H9 (cell line): ENCODE results near the gene VTCN1. TPM values are rescaled to one million over a fixed set of nuclear protein-coding genes. Genes with fewer than 3 reads are reported as not detected.

Experiments
- DNase-seq: peaks from one replicate; pipeline ENCODE4 v3.0.0-alpha.2; 2017
- H2AFZ ChIP-seq: one replicate; pipeline ENCODE4 v1.6.1; 2013; ENCODE audit warnings: mild to moderate bottlenecking, low read length, control low read depth, moderate library complexity
- H2AK5ac ChIP-seq: 2 replicates; pipeline ENCODE4 v1.6.1; 2013; ENCODE audit warnings: low read length, control low read depth, mixed read lengths; ENCODE audit not compliant: insufficient read length
- H2BK120ac ChIP-seq: one replicate; pipeline ENCODE4 v1.6.1; 2013; ENCODE audit warnings: low read depth, mild to moderate bottlenecking, low read length, control low read depth, inconsistent platforms; ENCODE audit not compliant: poor library complexity, severe bottlenecking
- H2BK12ac ChIP-seq: 2 replicates; pipeline ENCODE4 v1.6.1; 2013; ENCODE audit warnings: low read length, control low read depth, mixed read lengths, low read depth; ENCODE audit not compliant: insufficient read length
- H2BK15ac ChIP-seq: 2 replicates; pipeline ENCODE4 v1.6.1; 2013; ENCODE audit warnings: low read depth, low read length, control low read depth
- H2BK20ac ChIP-seq: one replicate; pipeline ENCODE4 v1.6.1; 2013; ENCODE audit warnings: low read depth, mild to moderate bottlenecking, low read length, control low read depth, inconsistent platforms; ENCODE audit not compliant: poor library complexity, severe bottlenecking
- H2BK5ac ChIP-seq: 2 replicates; pipeline ENCODE4 v1.6.1; 2013; ENCODE audit warnings: low read length, control low read depth, mixed read lengths; ENCODE audit not compliant: insufficient read length
- H3K14ac ChIP-seq: 2 replicates; pipeline ENCODE4 v1.6.1; 2013; ENCODE audit warnings: low read length, control low read depth; ENCODE audit not compliant: insufficient read depth
- H3K18ac ChIP-seq: 2 replicates; pipeline ENCODE4 v1.6.1; 2013; ENCODE audit warnings: low read depth, mild to moderate bottlenecking, mixed read lengths, low read length, control low read depth; ENCODE audit not compliant: insufficient read length
- H3K23ac ChIP-seq: 2 replicates; pipeline ENCODE4 v1.6.1; 2013; ENCODE audit warnings: low read length, control low read depth, mixed read lengths, low read depth; ENCODE audit not compliant: insufficient read length
- H3K23me2 ChIP-seq: 2 replicates; pipeline ENCODE4 v1.6.1; 2013; ENCODE audit warnings: low read depth, mild to moderate bottlenecking, mixed read lengths, low read length, control low read depth; ENCODE audit not compliant: insufficient read length, poor library complexity, severe bottlenecking
- H3K27ac ChIP-seq: 2 replicates; pipeline ENCODE4 v1.5.1; 2013; ENCODE audit warnings: low read length, control low read depth, mixed read lengths, low read depth; ENCODE audit not compliant: insufficient read length
- H3K27me3 ChIP-seq: 2 replicates; pipeline ENCODE4 v1.6.1; 2013; ENCODE audit warnings: low read length, control low read depth, inconsistent platforms; ENCODE audit not compliant: insufficient read depth
- H3K4ac ChIP-seq: 2 replicates; pipeline ENCODE4 v1.6.1; 2013; ENCODE audit warnings: low read depth, mild to moderate bottlenecking, control low read depth, inconsistent platforms, low read length, moderate library complexity
- H3K4me1 ChIP-seq: 2 replicates; pipeline ENCODE4 v1.6.1; 2013; ENCODE audit warnings: low read length, control low read depth, inconsistent platforms; ENCODE audit not compliant: insufficient read depth
- H3K4me2 ChIP-seq: 2 replicates; pipeline ENCODE4 v1.6.1; 2013; ENCODE audit warnings: low read length, control low read depth, mixed read lengths; ENCODE audit not compliant: insufficient read length, insufficient read depth
- H3K56ac ChIP-seq: 2 replicates; pipeline ENCODE4 v1.6.1; 2013; ENCODE audit warnings: low read depth, mild to moderate bottlenecking, mixed read lengths, low read length, control low read depth; ENCODE audit not compliant: insufficient read length
- H3K79me1 ChIP-seq: 2 replicates; pipeline ENCODE4 v1.6.1; 2013; ENCODE audit warnings: low read depth, mild to moderate bottlenecking, moderate library complexity, low read length, control low read depth, inconsistent platforms; ENCODE audit not compliant: insufficient read depth, poor library complexity, severe bottlenecking
- H3K79me2 ChIP-seq: 2 replicates; pipeline ENCODE4 v1.6.1; 2013; ENCODE audit warnings: low read length, control low read depth, inconsistent platforms; ENCODE audit not compliant: insufficient read depth
- H3K9ac ChIP-seq: 2 replicates; pipeline ENCODE4 v1.6.1; 2013; ENCODE audit warnings: low read length, control low read depth, mixed read lengths; ENCODE audit not compliant: insufficient read length; ENCODE audit errors: extremely low read depth
- H3K9me3 ChIP-seq: one replicate; pipeline ENCODE4 v1.6.1; 2013; ENCODE audit warnings: low read depth, low read length, inconsistent platforms; ENCODE audit not compliant: control insufficient read depth
- H3T11ph ChIP-seq: one replicate; pipeline ENCODE4 v1.6.1; 2013; ENCODE audit warnings: mild to moderate bottlenecking, low read length, control low read depth, inconsistent platforms
- H4K20me1 ChIP-seq: one replicate; pipeline ENCODE4 v1.6.1; 2013; ENCODE audit not compliant: control insufficient read depth, insufficient read length, insufficient read depth
- H4K5ac ChIP-seq: 2 replicates; pipeline ENCODE4 v1.6.1; 2013; ENCODE audit warnings: low read depth, mild to moderate bottlenecking, mixed read lengths, low read length, control low read depth; ENCODE audit not compliant: insufficient read length
- H4K8ac ChIP-seq: replicated peaks from 2 replicates; pipeline ENCODE4 v1.6.1; 2013; ENCODE audit warnings: low read length, control low read depth, mixed read lengths, low read depth; ENCODE audit not compliant: insufficient read length
- H4K91ac ChIP-seq: 2 replicates; pipeline ENCODE4 v1.6.1; 2013; ENCODE audit warnings: low read depth, mild to moderate bottlenecking, moderate library complexity, mixed read lengths, low read length, control low read depth; ENCODE audit not compliant: insufficient read length
- H3K27ac Mint-ChIP-seq, 3 experiments: 2 replicates in 2 of 3; 3 replicates in 1 of 3; pipeline ENCODE4 v1.8.0; 2020 to 2021; ENCODE audit warnings: mixed read lengths in 3 of 3, mild to moderate bottlenecking in 1 of 3, moderate library complexity in 1 of 3
- H3K27me3 Mint-ChIP-seq: 2 replicates; pipeline ENCODE4 v1.8.0; 2021; ENCODE audit warnings: low read depth, mild to moderate bottlenecking, moderate library complexity, mixed read lengths
- H3K36me3 Mint-ChIP-seq, 3 experiments: 2 replicates in 2 of 3; 3 replicates in 1 of 3; pipeline ENCODE4 v1.8.0; 2020 to 2021; ENCODE audit warnings: low read depth in 3 of 3, mixed read lengths in 3 of 3; ENCODE audit not compliant: insufficient read depth in 1 of 3
- H3K4me1 Mint-ChIP-seq, 2 experiments: 2 replicates each; pipeline ENCODE4 v1.8.0; 2020; ENCODE audit warnings: mixed read lengths in 2 of 2
- H3K4me3 Mint-ChIP-seq, 2 experiments: 2 replicates in 1 of 2; 3 replicates in 1 of 2; pipeline ENCODE4 v1.8.0; 2020 to 2021; ENCODE audit warnings: mild to moderate bottlenecking in 2 of 2, mixed read lengths in 2 of 2, moderate library complexity in 1 of 2
- H3K9me3 Mint-ChIP-seq, 2 experiments: 2 replicates in 1 of 2; 3 replicates in 1 of 2; pipeline ENCODE4 v1.8.0; 2020; ENCODE audit warnings: mild to moderate bottlenecking in 2 of 2, mixed read lengths in 2 of 2, moderate library complexity in 1 of 2
- WGBS: extraction: QIAGEN DNeasy Blood & Tissue Kit; methylation state at CpG from one replicate; pipeline ENCODE4 v1.1.7; 2013; ENCODE audit warnings: missing lambda C conversion rate, low lambda C conversion rate, mixed read lengths; ENCODE audit not compliant: insufficient read length; ENCODE audit errors: extremely low coverage; 5-methylcytosine and 5-hydroxymethylcytosine counted together
- total RNA-seq: library from RNA; stranded (reverse); gene quantifications from 2 replicates; pipeline ENCODE4 v1.2.1, GENCODE V29; 2021
- TF ChIP-seq, protein P1 (sequence below): fragments of 200-600 bp; sonication (generic); conservative IDR thresholded peaks from 3 replicates; pipeline ENCODE4 v1.8.0; 2021; ENCODE audit warnings: antibody characterized with exemption, mild to moderate bottlenecking

Gene VTCN1
- total RNA-seq, 1 experiment from 2014 or later: 0.33 TPM

DNA sequence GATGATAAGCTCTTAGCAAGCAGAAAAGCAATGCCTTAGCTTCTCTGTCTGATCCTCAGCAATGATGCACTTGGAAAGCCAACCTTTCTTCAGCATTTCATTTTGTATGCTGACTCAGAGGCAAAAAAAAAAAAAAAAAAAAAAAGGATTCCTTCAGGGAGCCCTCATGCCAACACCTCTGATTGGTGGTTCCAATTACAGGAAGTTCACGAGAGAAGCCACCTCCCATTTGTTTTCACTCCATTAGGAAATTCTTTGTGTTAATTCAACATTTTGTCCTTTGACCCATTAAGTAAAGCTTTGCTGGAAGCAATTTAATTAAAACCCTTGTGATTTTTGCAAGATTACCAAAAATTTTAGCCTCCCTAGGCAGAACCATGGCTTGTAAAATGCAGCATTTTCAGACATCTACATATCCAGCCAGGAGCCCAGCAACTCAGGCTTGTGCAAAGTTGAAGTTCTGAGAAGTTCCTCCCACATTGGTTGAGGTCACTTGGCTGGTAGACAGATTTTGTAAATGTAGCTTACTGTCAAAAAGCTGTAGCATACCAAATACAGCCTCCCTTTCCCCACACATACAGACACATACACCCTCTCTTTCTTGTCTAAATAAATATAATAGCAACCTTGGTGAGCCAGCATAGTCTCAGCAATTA, 27.1 kb upstream of the VTCN1 start:
- H2BK5ac ChIP-seq: no peak overlapping the region
- no peak overlapping the region for H3K4me3 Mint-ChIP-seq
- no peak overlapping the region for H3K23ac ChIP-seq
- no peak overlapping the region for H2AFZ ChIP-seq
- H3K36me3 Mint-ChIP-seq: peaks cover 0 to 4% (median 0%) of the 10 kb centered on the region in 3 experiments; a peak in 1 of 7 replicates
- no peak overlapping the region for H3K56ac ChIP-seq
- no peak for DNase-seq
- no peak overlapping the region for H2BK20ac ChIP-seq
- no peaks in the 10 kb centered on the region; a peak in 1 of 5 replicates for H3K9me3 Mint-ChIP-seq
- no peak overlapping the region for H3K27ac Mint-ChIP-seq
- no peak overlapping the region for H2BK120ac ChIP-seq
- no peaks in the 10 kb centered on the region; the same call in 1 of the 2 replicates for H3K4me1 ChIP-seq
- H4K91ac ChIP-seq: no peak overlapping the region
- no peak overlapping the region for H2BK12ac ChIP-seq
- H3T11ph ChIP-seq: no peak overlapping the region
- no peak overlapping the region for H4K5ac ChIP-seq
- no peak overlapping the region for H2BK15ac ChIP-seq
- H3K27ac ChIP-seq: no peak overlapping the region
- H4K8ac ChIP-seq: no peak overlapping the region
- no peaks in the 10 kb centered on the region for H3K9me3 ChIP-seq
- H3K9ac ChIP-seq: no peak overlapping the region
- H3K4me2 ChIP-seq: no peak overlapping the region
- H3K23me2 ChIP-seq: no peaks in the 10 kb centered on the region
- no peaks in the 10 kb centered on the region for H3K79me2 ChIP-seq
- TF ChIP-seq, protein P1, sequence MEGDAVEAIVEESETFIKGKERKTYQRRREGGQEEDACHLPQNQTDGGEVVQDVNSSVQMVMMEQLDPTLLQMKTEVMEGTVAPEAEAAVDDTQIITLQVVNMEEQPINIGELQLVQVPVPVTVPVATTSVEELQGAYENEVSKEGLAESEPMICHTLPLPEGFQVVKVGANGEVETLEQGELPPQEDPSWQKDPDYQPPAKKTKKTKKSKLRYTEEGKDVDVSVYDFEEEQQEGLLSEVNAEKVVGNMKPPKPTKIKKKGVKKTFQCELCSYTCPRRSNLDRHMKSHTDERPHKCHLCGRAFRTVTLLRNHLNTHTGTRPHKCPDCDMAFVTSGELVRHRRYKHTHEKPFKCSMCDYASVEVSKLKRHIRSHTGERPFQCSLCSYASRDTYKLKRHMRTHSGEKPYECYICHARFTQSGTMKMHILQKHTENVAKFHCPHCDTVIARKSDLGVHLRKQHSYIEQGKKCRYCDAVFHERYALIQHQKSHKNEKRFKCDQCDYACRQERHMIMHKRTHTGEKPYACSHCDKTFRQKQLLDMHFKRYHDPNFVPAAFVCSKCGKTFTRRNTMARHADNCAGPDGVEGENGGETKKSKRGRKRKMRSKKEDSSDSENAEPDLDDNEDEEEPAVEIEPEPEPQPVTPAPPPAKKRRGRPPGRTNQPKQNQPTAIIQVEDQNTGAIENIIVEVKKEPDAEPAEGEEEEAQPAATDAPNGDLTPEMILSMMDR: no peak
- H3K27me3 Mint-ChIP-seq: peaks cover 2% of the 10 kb centered on the region
- no peaks in the 10 kb centered on the region for H3K27me3 ChIP-seq
- WGBS: no CpG with 5 or more reads among the region's 1 CpG
- H2AK5ac ChIP-seq: no peak overlapping the region
- H4K20me1 ChIP-seq: no peaks in the 10 kb centered on the region
- no peaks in the 10 kb centered on the region for H3K79me1 ChIP-seq
- no peak overlapping the region for H3K4ac ChIP-seq
- peaks cover 21 to 23% of the 10 kb centered on the region in 2 experiments for H3K4me1 Mint-ChIP-seq
- no peak overlapping the region for H3K18ac ChIP-seq
- no peak overlapping the region for H3K14ac ChIP-seq
